SK-N-SH (cell line): ENCODE results near the gene EAF1. TPM values are rescaled to one million over a fixed set of nuclear protein-coding genes. Genes with fewer than 3 reads are reported as not detected.

ENCODE experiments used
- CTCF ChIA-PET: fragments of 300-600, 350-600 bp; formaldehyde crosslinking; extraction: SDS; loops from one replicate; lab custom pipeline; 2021; lab: Yijun Ruan, JAX
- POLR2A ChIA-PET: fragments of 350-600 bp; sonication (Branson Sonifier 250); formaldehyde crosslinking; extraction: SDS; loops from one replicate; lab custom pipeline; 2020; ENCODE audit warnings: antibody characterized with exemption, inconsistent platforms; lab: Yijun Ruan, JAX
- DNase-seq: peaks from one replicate; pipeline ENCODE4 v3.0.0; 2012
- H2AFZ ChIP-seq: fragments of 200-600 bp; sonication (generic); 2 replicates; pipeline ENCODE4 v1.8.1; 2016; ENCODE audit warnings: antibody characterized with exemption, mild to moderate bottlenecking, low read depth
- H3F3A ChIP-seq: fragments of 200-600 bp; sonication (generic); replicated peaks from 2 replicates; pipeline ENCODE3; 2016; ENCODE audit warnings: antibody characterized with exemption, mild to moderate bottlenecking; ENCODE audit not compliant: insufficient read depth
- H3K27ac ChIP-seq, 2 experiments: fragments of 200-500 bp in 1 of 2; fragments of 200-600 bp in 1 of 2; sonication (Bioruptor generic) in 1 of 2; sonication (generic), shearing (Covaris generic) in 1 of 2; 2 replicates each; pipeline versions ENCODE4 v1.5.1 to v1.6.1; 2014 to 2016; ENCODE audit warnings: low read depth in 2 of 2, inconsistent platforms in 1 of 2, low read length in 1 of 2, mild to moderate bottlenecking in 1 of 2, mixed read lengths in 1 of 2
- H3K27me3 ChIP-seq: fragments of 200-600 bp; sonication (generic), shearing (Covaris generic); 2 replicates; pipeline ENCODE4 v1.6.1; 2016; ENCODE audit warnings: mixed run types; ENCODE audit not compliant: insufficient read depth
- H3K36me3 ChIP-seq, 2 experiments: fragments of 200-500 bp in 1 of 2; fragments of 200-600 bp in 1 of 2; sonication (Bioruptor generic) in 1 of 2; sonication (generic) in 1 of 2; replicated peaks in 1 of 2; 2 replicates each; pipeline versions ENCODE3 to v1.5.1; 2014 to 2016; ENCODE audit warnings: low read length in 1 of 2, mild to moderate bottlenecking in 1 of 2; ENCODE audit not compliant: insufficient read depth in 2 of 2, control insufficient read depth in 1 of 2
- H3K4me1 ChIP-seq, 2 experiments: fragments of 200-500 bp in 1 of 2; fragments of 200-600 bp in 1 of 2; sonication (Bioruptor generic) in 1 of 2; sonication (generic), shearing (Covaris generic) in 1 of 2; 2 replicates each; pipeline versions ENCODE4 v1.5.1 to v1.6.1; 2014 to 2016; ENCODE audit warnings: low read depth in 1 of 2, low read length in 1 of 2, mixed run types in 1 of 2; ENCODE audit not compliant: insufficient read depth in 2 of 2, control insufficient read depth in 1 of 2
- H3K4me2 ChIP-seq: fragments of 200-600 bp; sonication (generic), shearing (Covaris generic); 2 replicates; pipeline ENCODE4 v1.6.1; 2017; ENCODE audit warnings: mixed run types
- H3K4me3 ChIP-seq, 2 experiments: fragments of 200-500 bp in 1 of 2; fragments of 200-600 bp in 1 of 2; sonication (Bioruptor generic) in 1 of 2; sonication (generic), shearing (Covaris generic) in 1 of 2; 2 replicates each; pipeline versions ENCODE4 v1.5.1 to v1.8.1; 2014 to 2016; ENCODE audit warnings: low read depth in 2 of 2, inconsistent platforms in 1 of 2, low read length in 1 of 2, mild to moderate bottlenecking in 1 of 2, mixed read lengths in 1 of 2, moderate library complexity in 1 of 2
- H3K79me2 ChIP-seq: fragments of 200-600 bp; sonication (generic); 2 replicates; pipeline ENCODE4 v1.8.1; 2017; ENCODE audit warnings: mild to moderate bottlenecking; ENCODE audit not compliant: insufficient read depth
- H3K9ac ChIP-seq: fragments of 200-600 bp; sonication (generic); 2 replicates; pipeline ENCODE4 v1.6.1; 2017; ENCODE audit warnings: mixed run types
- H3K9me2 ChIP-seq: fragments of 200-600 bp; sonication (generic); 2 replicates; pipeline ENCODE4 v1.6.1; 2017; ENCODE audit warnings: mixed run types
- H3K9me3 ChIP-seq: fragments of 200-600 bp; sonication (generic); 2 replicates; pipeline ENCODE4 v1.6.1; 2017; ENCODE audit warnings: mixed run types, mild to moderate bottlenecking, moderate library complexity
- H4K20me1 ChIP-seq: fragments of 200-600 bp; sonication (generic); 2 replicates; pipeline ENCODE4 v1.6.1; 2017; ENCODE audit warnings: mild to moderate bottlenecking, mixed run types; ENCODE audit not compliant: insufficient read depth
- CHD2 ChIP-seq: fragments of 150-350 bp; IDR thresholded peaks from 2 replicates; pipeline ENCODE4 v1.6.1; 2018; ENCODE audit warnings: low read length; ENCODE audit not compliant: partially characterized antibody
- EP300 ChIP-seq, 2 experiments: IDR thresholded peaks; 2 replicates each; pipeline versions ENCODE4 v1.4.0 to v1.6.1; 2012; ENCODE audit warnings: borderline replicate concordance in 1 of 2, low read depth in 1 of 2, low read length in 1 of 2
- EZH2phosphoT487 ChIP-seq: fragments of 200-600 bp; sonication (generic); IDR thresholded peaks from 2 replicates; pipeline ENCODE4 v1.6.1; 2017; ENCODE audit warnings: low read depth, mixed run types, mild to moderate bottlenecking, antibody characterized with exemption, moderate library complexity, borderline replicate concordance
- FOXJ3 ChIP-seq: sonication (generic); formaldehyde crosslinking; IDR thresholded peaks from 2 replicates; pipeline ENCODE4 v1.5.1; 2020; ENCODE audit warnings: mild to moderate bottlenecking, missing genetic modification reagents
- GABPA ChIP-seq: IDR thresholded peaks from 2 replicates; pipeline ENCODE4 v1.4.0; 2012; ENCODE audit warnings: low read depth, mild to moderate bottlenecking
- IRF3 ChIP-seq: fragments of 150-350 bp; IDR thresholded peaks from 2 replicates; pipeline ENCODE4 v1.6.1; 2016; ENCODE audit warnings: mild to moderate bottlenecking, low read depth, low read length
- NRF1 ChIP-seq: IDR thresholded peaks from 2 replicates; pipeline ENCODE4 v1.6.1; 2012; ENCODE audit warnings: low read depth, mild to moderate bottlenecking, low read length
- RCOR1 ChIP-seq: fragments of 150-350 bp; IDR thresholded peaks from 2 replicates; pipeline ENCODE4 v1.6.1; 2017; ENCODE audit warnings: antibody characterized with exemption, low read length
- RFX5 ChIP-seq: IDR thresholded peaks from 2 replicates; pipeline ENCODE4 v1.6.1; 2012; ENCODE audit warnings: mild to moderate bottlenecking, improper control_type of control experiment, low read length
- RXRA ChIP-seq: IDR thresholded peaks from 2 replicates; pipeline ENCODE4 v1.4.0; 2012; ENCODE audit warnings: low read depth, mild to moderate bottlenecking, borderline replicate concordance
- TAF1 ChIP-seq: IDR thresholded peaks from 2 replicates; pipeline ENCODE4 v1.6.1; 2012; ENCODE audit warnings: low read depth, mild to moderate bottlenecking, low read length, moderate library complexity, borderline replicate concordance
- TCF12 ChIP-seq: IDR thresholded peaks from 2 replicates; pipeline ENCODE4 v1.4.0; 2012
- YY1 ChIP-seq: IDR thresholded peaks from 2 replicates; pipeline ENCODE4 v1.4.0; 2012; ENCODE audit warnings: low read depth, mild to moderate bottlenecking
- WGBS: methylation state at CpG from one replicate; pipeline ENCODE4 v1.1.6; 2017; ENCODE audit warnings: low lambda C conversion rate; 5-methylcytosine and 5-hydroxymethylcytosine counted together
- polyA plus RNA-seq, 3 experiments: library from polyadenylated mRNA; depleted of rRNA; stranded (reverse); fragments of >200 nt; gene quantifications; 2 replicates each; pipeline ENCODE4 v1.2.3, GENCODE V29; 2012
- TF ChIP-seq, protein P1 (sequence below): IDR thresholded peaks from 2 replicates; pipeline ENCODE4 v1.4.0; 2012; ENCODE audit warnings: low read depth, borderline replicate concordance
- TF ChIP-seq, protein P2 (sequence below): IDR thresholded peaks from 2 replicates; pipeline ENCODE4; 2012
- TF ChIP-seq, protein P3 (sequence below): IDR thresholded peaks from 2 replicates; pipeline ENCODE4 v1.4.0; 2012; ENCODE audit warnings: low read depth, borderline replicate concordance
- TF ChIP-seq, protein P4 (sequence below): fragments of 200-600 bp; sonication (generic); IDR thresholded peaks from 2 replicates; pipeline ENCODE4 v1.6.1; 2017; ENCODE audit warnings: antibody characterized with exemption, mild to moderate bottlenecking, moderate library complexity

EAF1 gene
- polyA plus RNA-seq, 1 of the 3 experiments (the other 2 are of a cell fraction): 10.0 TPM

DNA sequence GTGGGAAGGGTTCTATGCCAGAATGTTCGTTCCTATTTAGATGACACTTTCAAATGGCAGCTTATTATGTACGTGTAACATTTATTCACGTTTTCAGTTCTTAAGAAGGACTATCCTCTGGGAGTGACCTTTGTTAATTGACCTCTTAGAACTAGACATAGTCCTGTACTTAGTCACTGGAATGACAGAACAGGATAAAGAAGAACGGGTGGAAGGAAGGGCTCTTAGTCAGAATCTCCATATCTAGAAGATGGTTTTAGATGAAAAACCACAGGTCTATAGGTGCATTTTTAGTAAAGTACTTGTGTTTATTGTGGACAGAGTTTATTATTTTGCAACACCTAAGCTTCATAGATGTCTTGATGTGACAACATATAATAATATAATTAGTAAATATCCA is 6.5 kb upstream of the EAF1 start:
- Histone ChIP-seq H3F3A (peaks cover 3% of the 10 kb centered on the region), H3K4me1 (peaks cover 0 to 3% of the 10 kb centered on the region in 2 experiments; a peak in 2 of 4 replicates), H3K9me2 (no peaks in the 10 kb centered on the region), H4K20me1 (no peaks in the 10 kb centered on the region), H3K27ac (no peak overlapping the region), H3K4me3 (no peak overlapping the region), H3K36me3 (peaks cover 46 to 47% of the 10 kb centered on the region in 2 experiments), H3K9me3 (no peaks in the 10 kb centered on the region), H3K27me3 (no peaks in the 10 kb centered on the region), H3K9ac (no peak overlapping the region)
- 81% methylated on average over 4 of the region's 4 CpGs for WGBS
- POLR2A ChIA-PET: no interaction called here
- DNase-seq: no peak
- no peak for TF ChIP-seq EZH2phosphoT487
- no peak for TF ChIP-seq CHD2
- TF ChIP-seq YY1: no peak
- TF ChIP-seq TCF12: no peak
- TF ChIP-seq RXRA: no peak
- TF ChIP-seq FOXJ3: no peak
- TF ChIP-seq, protein P1, sequence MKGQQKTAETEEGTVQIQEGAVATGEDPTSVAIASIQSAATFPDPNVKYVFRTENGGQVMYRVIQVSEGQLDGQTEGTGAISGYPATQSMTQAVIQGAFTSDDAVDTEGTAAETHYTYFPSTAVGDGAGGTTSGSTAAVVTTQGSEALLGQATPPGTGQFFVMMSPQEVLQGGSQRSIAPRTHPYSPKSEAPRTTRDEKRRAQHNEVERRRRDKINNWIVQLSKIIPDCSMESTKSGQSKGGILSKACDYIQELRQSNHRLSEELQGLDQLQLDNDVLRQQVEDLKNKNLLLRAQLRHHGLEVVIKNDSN: no peak
- TF ChIP-seq, all 33 proteins: peak for 0
- no peak overlapping the region for H3K4me2 ChIP-seq
- CTCF ChIA-PET: no interaction called here
- no peak overlapping the region for H2AFZ ChIP-seq
- H3K79me2 ChIP-seq: peaks cover 4% of the 10 kb centered on the region

GRCh38 chr3:15426579-15427118 is 749 bp upstream of the EAF1 start:
- DNase-seq: no peak
- H3K27ac ChIP-seq: peak overlapping the region; percentile 75 to 86
- no peaks in the 10 kb centered on the region for H3K27me3 ChIP-seq
- H3K36me3 ChIP-seq: peaks cover 30 to 44% of the 10 kb centered on the region in 2 experiments
- CTCF ChIA-PET: interaction anchor here (0.9 to 1.5 kb wide), 4 partner anchors 100 to 159 kb away, joined by 3 to 5 read pairs (median 4); no protein-coding TSS in a partner anchor
- no peaks in the 10 kb centered on the region for H3K9me2 ChIP-seq
- TF ChIP-seq EZH2phosphoT487: no peak
- TF ChIP-seq, protein P2, sequence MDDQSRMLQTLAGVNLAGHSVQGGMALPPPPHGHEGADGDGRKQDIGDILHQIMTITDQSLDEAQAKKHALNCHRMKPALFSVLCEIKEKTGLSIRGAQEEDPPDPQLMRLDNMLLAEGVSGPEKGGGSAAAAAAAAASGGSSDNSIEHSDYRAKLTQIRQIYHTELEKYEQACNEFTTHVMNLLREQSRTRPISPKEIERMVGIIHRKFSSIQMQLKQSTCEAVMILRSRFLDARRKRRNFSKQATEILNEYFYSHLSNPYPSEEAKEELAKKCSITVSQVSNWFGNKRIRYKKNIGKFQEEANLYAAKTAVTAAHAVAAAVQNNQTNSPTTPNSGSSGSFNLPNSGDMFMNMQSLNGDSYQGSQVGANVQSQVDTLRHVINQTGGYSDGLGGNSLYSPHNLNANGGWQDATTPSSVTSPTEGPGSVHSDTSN: no peak
- no peak for TF ChIP-seq GABPA
- TF ChIP-seq, protein P1: no peak
- TF ChIP-seq RCOR1: no peak
- no peak for TF ChIP-seq RFX5
- no peak for TF ChIP-seq TCF12
- no peak for TF ChIP-seq TAF1
- no peak for TF ChIP-seq NRF1
- TF ChIP-seq EP300 (IDR thresholded peaks at IDR 0.05; ENCODE audit: borderline replicate concordance in 1 of 2, low read depth in 1 of 2, low read length in 1 of 2): no peak
- no peak for TF ChIP-seq IRF3
- TF ChIP-seq, protein P3, sequence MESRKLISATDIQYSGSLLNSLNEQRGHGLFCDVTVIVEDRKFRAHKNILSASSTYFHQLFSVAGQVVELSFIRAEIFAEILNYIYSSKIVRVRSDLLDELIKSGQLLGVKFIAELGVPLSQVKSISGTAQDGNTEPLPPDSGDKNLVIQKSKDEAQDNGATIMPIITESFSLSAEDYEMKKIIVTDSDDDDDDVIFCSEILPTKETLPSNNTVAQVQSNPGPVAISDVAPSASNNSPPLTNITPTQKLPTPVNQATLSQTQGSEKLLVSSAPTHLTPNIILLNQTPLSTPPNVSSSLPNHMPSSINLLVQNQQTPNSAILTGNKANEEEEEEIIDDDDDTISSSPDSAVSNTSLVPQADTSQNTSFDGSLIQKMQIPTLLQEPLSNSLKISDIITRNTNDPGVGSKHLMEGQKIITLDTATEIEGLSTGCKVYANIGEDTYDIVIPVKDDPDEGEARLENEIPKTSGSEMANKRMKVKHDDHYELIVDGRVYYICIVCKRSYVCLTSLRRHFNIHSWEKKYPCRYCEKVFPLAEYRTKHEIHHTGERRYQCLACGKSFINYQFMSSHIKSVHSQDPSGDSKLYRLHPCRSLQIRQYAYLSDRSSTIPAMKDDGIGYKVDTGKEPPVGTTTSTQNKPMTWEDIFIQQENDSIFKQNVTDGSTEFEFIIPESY: no peak
- TF ChIP-seq FOXJ3: no peak
- TF ChIP-seq, protein P4, sequence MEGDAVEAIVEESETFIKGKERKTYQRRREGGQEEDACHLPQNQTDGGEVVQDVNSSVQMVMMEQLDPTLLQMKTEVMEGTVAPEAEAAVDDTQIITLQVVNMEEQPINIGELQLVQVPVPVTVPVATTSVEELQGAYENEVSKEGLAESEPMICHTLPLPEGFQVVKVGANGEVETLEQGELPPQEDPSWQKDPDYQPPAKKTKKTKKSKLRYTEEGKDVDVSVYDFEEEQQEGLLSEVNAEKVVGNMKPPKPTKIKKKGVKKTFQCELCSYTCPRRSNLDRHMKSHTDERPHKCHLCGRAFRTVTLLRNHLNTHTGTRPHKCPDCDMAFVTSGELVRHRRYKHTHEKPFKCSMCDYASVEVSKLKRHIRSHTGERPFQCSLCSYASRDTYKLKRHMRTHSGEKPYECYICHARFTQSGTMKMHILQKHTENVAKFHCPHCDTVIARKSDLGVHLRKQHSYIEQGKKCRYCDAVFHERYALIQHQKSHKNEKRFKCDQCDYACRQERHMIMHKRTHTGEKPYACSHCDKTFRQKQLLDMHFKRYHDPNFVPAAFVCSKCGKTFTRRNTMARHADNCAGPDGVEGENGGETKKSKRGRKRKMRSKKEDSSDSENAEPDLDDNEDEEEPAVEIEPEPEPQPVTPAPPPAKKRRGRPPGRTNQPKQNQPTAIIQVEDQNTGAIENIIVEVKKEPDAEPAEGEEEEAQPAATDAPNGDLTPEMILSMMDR: no peak
- TF ChIP-seq YY1: no peak
- H3K4me3 ChIP-seq: peak overlapping the region; percentile 89 to 91
- H4K20me1 ChIP-seq: peaks cover 14% of the 10 kb centered on the region; the same call in 1 of the 2 replicates
- H3K4me2 ChIP-seq: peak overlapping the region; percentile 98
- no peaks in the 10 kb centered on the region for H3K9me3 ChIP-seq
- peaks cover 62% of the 10 kb centered on the region for H3K79me2 ChIP-seq
- no peaks in the 10 kb centered on the region for H3F3A ChIP-seq
- WGBS: 39% methylated on average over 16 of the region's 16 CpGs
- H2AFZ ChIP-seq: peak overlapping the region; percentile 94
- peaks cover 14 to 15% of the 10 kb centered on the region in 2 experiments; a peak in 3 of 4 replicates for H3K4me1 ChIP-seq
- H3K9ac ChIP-seq: peak overlapping the region; percentile 90
- POLR2A ChIA-PET: no interaction called here
